Liver (tissue), 3 donors: ENCODE data around the gene ZNF341.

Source experiments
- CTCF ChIP-seq: fragments of 150-350 bp; IDR thresholded peaks from 2 replicates; pipeline ENCODE4 v1.5.1; 2017; ENCODE audit warnings: improper control_type of control experiment, low read depth, low read length; ENCODE audit not compliant: missing input control
- FOXA1 ChIP-seq: IDR thresholded peaks from 2 replicates; pipeline ENCODE4 v1.6.1; 2016; ENCODE audit warnings: antibody characterized with exemption
- HNF4A ChIP-seq, 2 donors: conservative IDR thresholded peaks; 2 replicates each; pipeline ENCODE4 v1.6.1; 2016; ENCODE audit warnings: antibody characterized with exemption in 2 of 2, mild to moderate bottlenecking in 2 of 2
- JUND ChIP-seq, 2 donors: IDR thresholded peaks; 2 replicates each; pipeline ENCODE4 v1.6.1; 2016; ENCODE audit warnings: antibody characterized with exemption in 2 of 2
- RAD21 ChIP-seq, 2 donors: IDR thresholded peaks; 2 replicates each; pipeline ENCODE4 v1.6.1; 2016; ENCODE audit warnings: antibody characterized with exemption in 2 of 2, mild to moderate bottlenecking in 2 of 2
- TAF1 ChIP-seq: conservative IDR thresholded peaks from 2 replicates; pipeline ENCODE4 v1.6.1; 2016; ENCODE audit warnings: antibody characterized with exemption, mild to moderate bottlenecking
- YY1 ChIP-seq: IDR thresholded peaks from 2 replicates; pipeline ENCODE4 v1.6.1; 2016; ENCODE audit warnings: antibody characterized with exemption, mild to moderate bottlenecking
- TF ChIP-seq, protein P1 (sequence below): IDR thresholded peaks from 2 replicates; pipeline ENCODE4 v1.6.1; 2016; ENCODE audit warnings: antibody characterized with exemption
- TF ChIP-seq, protein P2 (sequence below): IDR thresholded peaks from 2 replicates; pipeline ENCODE4 v1.6.1; 2016; ENCODE audit warnings: antibody characterized with exemption
- donor health status: healthy.
- donor health status: healthy.

- TF ChIP-seq YY1: no peak
- TF ChIP-seq, protein P1, sequence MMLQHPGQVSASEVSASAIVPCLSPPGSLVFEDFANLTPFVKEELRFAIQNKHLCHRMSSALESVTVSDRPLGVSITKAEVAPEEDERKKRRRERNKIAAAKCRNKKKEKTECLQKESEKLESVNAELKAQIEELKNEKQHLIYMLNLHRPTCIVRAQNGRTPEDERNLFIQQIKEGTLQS: no peak
- TF ChIP-seq CTCF: no peak
- TF ChIP-seq, protein P2, sequence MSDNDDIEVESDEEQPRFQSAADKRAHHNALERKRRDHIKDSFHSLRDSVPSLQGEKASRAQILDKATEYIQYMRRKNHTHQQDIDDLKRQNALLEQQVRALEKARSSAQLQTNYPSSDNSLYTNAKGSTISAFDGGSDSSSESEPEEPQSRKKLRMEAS: no peak
- no peak for TF ChIP-seq JUND (IDR thresholded peaks at IDR 0.05)
- no peak for TF ChIP-seq RAD21 (IDR thresholded peaks at IDR 0.05)
- TF ChIP-seq HNF4A (conservative IDR thresholded peaks at IDR 0.05): no peak
- no peak for TF ChIP-seq FOXA1
- TF ChIP-seq TAF1: no peak
Measured at GRCh38 chr20:33787253-33787891, 55.6 kb downstream of the ZNF341 start.
